ENCODE measurements around the gene DSCAM.

The DSCAM gene

GRCh38 chr21:40765811-40766210 lies 81.1 kb downstream of the DSCAM start:
- TF ChIP-seq CREB1 (IDR thresholded peaks at IDR 0.05; ENCODE audit: low read depth) (no peak), EGR1 (IDR thresholded peaks at IDR 0.05) (no peak), NFIC (IDR thresholded peaks at IDR 0.05) (no peak), TCF12 (IDR thresholded peaks at IDR 0.05; ENCODE audit: low read depth) (no peak), CEBPB (IDR thresholded peaks at IDR 0.05) (no peak), RAD21 (IDR thresholded peaks at IDR 0.05; ENCODE audit: low read depth) (no peak), TEAD4 (IDR thresholded peaks at IDR 0.05) (no peak), TAF1 (IDR thresholded peaks at IDR 0.05; ENCODE audit: low read depth) (no peak), FOXM1 (IDR thresholded peaks at IDR 0.05; ENCODE audit: borderline replicate concordance, low read depth) (no peak), EP300 (IDR thresholded peaks at IDR 0.05; ENCODE audit: borderline replicate concordance) (no peak), ZBTB7A (IDR thresholded peaks at IDR 0.05; ENCODE audit: low read depth) (no peak), YY1 (IDR thresholded peaks at IDR 0.05; ENCODE audit: low read depth) (no peak)
- TF ChIP-seq, protein P1, sequence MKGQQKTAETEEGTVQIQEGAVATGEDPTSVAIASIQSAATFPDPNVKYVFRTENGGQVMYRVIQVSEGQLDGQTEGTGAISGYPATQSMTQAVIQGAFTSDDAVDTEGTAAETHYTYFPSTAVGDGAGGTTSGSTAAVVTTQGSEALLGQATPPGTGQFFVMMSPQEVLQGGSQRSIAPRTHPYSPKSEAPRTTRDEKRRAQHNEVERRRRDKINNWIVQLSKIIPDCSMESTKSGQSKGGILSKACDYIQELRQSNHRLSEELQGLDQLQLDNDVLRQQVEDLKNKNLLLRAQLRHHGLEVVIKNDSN (IDR thresholded peaks at IDR 0.05): no peak
- TF ChIP-seq, protein P2, sequence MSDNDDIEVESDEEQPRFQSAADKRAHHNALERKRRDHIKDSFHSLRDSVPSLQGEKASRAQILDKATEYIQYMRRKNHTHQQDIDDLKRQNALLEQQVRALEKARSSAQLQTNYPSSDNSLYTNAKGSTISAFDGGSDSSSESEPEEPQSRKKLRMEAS (IDR thresholded peaks at IDR 0.05): no peak
- TF ChIP-seq, protein P3, sequence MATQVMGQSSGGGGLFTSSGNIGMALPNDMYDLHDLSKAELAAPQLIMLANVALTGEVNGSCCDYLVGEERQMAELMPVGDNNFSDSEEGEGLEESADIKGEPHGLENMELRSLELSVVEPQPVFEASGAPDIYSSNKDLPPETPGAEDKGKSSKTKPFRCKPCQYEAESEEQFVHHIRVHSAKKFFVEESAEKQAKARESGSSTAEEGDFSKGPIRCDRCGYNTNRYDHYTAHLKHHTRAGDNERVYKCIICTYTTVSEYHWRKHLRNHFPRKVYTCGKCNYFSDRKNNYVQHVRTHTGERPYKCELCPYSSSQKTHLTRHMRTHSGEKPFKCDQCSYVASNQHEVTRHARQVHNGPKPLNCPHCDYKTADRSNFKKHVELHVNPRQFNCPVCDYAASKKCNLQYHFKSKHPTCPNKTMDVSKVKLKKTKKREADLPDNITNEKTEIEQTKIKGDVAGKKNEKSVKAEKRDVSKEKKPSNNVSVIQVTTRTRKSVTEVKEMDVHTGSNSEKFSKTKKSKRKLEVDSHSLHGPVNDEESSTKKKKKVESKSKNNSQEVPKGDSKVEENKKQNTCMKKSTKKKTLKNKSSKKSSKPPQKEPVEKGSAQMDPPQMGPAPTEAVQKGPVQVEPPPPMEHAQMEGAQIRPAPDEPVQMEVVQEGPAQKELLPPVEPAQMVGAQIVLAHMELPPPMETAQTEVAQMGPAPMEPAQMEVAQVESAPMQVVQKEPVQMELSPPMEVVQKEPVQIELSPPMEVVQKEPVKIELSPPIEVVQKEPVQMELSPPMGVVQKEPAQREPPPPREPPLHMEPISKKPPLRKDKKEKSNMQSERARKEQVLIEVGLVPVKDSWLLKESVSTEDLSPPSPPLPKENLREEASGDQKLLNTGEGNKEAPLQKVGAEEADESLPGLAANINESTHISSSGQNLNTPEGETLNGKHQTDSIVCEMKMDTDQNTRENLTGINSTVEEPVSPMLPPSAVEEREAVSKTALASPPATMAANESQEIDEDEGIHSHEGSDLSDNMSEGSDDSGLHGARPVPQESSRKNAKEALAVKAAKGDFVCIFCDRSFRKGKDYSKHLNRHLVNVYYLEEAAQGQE (IDR thresholded peaks at IDR 0.05; ENCODE audit: low read depth): no peak

GRCh38 chr21:40760821-40761220 lies 86.1 kb downstream of the DSCAM start:
- TF ChIP-seq RAD21 (IDR thresholded peaks at IDR 0.05; ENCODE audit: low read depth): no peak
- TF ChIP-seq, protein P1 (IDR thresholded peaks at IDR 0.05): no peak
- TF ChIP-seq FOXM1 (IDR thresholded peaks at IDR 0.05; ENCODE audit: borderline replicate concordance, low read depth): no peak
- TF ChIP-seq TAF1 (IDR thresholded peaks at IDR 0.05; ENCODE audit: low read depth): no peak
- no peak for TF ChIP-seq YY1 (IDR thresholded peaks at IDR 0.05; ENCODE audit: low read depth)
- no peak for TF ChIP-seq TCF12 (IDR thresholded peaks at IDR 0.05; ENCODE audit: low read depth)
- TF ChIP-seq, protein P2 (IDR thresholded peaks at IDR 0.05): no peak
- no peak for TF ChIP-seq TEAD4 (IDR thresholded peaks at IDR 0.05)
- no peak for TF ChIP-seq CREB1 (IDR thresholded peaks at IDR 0.05; ENCODE audit: low read depth)
- TF ChIP-seq, protein P3 (IDR thresholded peaks at IDR 0.05; ENCODE audit: low read depth): no peak
- TF ChIP-seq NFIC (IDR thresholded peaks at IDR 0.05): no peak
- TF ChIP-seq CEBPB (IDR thresholded peaks at IDR 0.05): no peak
- TF ChIP-seq ZBTB7A (IDR thresholded peaks at IDR 0.05; ENCODE audit: low read depth): no peak
- TF ChIP-seq EP300 (IDR thresholded peaks at IDR 0.05; ENCODE audit: borderline replicate concordance): no peak
- no peak for TF ChIP-seq EGR1 (IDR thresholded peaks at IDR 0.05)

GRCh38 chr21:40759061-40759460 lies 87.9 kb downstream of the DSCAM start:
- TF ChIP-seq EP300 (IDR thresholded peaks at IDR 0.05; ENCODE audit: borderline replicate concordance) (no peak), TAF1 (IDR thresholded peaks at IDR 0.05; ENCODE audit: low read depth) (no peak), ZBTB7A (IDR thresholded peaks at IDR 0.05; ENCODE audit: low read depth) (no peak), YY1 (IDR thresholded peaks at IDR 0.05; ENCODE audit: low read depth) (no peak), EGR1 (IDR thresholded peaks at IDR 0.05) (no peak), TEAD4 (IDR thresholded peaks at IDR 0.05) (no peak), RAD21 (IDR thresholded peaks at IDR 0.05; ENCODE audit: low read depth) (no peak), CREB1 (IDR thresholded peaks at IDR 0.05; ENCODE audit: low read depth) (no peak), TCF12 (IDR thresholded peaks at IDR 0.05; ENCODE audit: low read depth) (no peak), FOXM1 (IDR thresholded peaks at IDR 0.05; ENCODE audit: borderline replicate concordance, low read depth) (no peak)
- TF ChIP-seq, protein P1 (IDR thresholded peaks at IDR 0.05): no peak
- TF ChIP-seq, protein P2 (IDR thresholded peaks at IDR 0.05): no peak
- TF ChIP-seq, protein P3 (IDR thresholded peaks at IDR 0.05; ENCODE audit: low read depth): no peak

All from Ishikawa (cell line).